Gastroesophageal sphincter (tissue), 4 donors: ENCODE data around the gene SAMD8. TPM values are rescaled to one million over a fixed set of nuclear protein-coding genes. Genes with fewer than 3 reads are reported as not detected.

Experiments used
- ATAC-seq: fragments of 150-250 bp; one replicate; pipeline ENCODE4 v1.9.1; 2016; ENCODE audit warnings: mild to moderate bottlenecking, moderate library complexity
- H3K27ac ChIP-seq, 4 donors: fragments of 200-600 bp; sonication (generic) in 3 of 4; 1 replicate in 3 of 4; 2 replicates in 1 of 4; pipeline ENCODE4 v1.5.1; 2016 to 2019
- H3K27me3 ChIP-seq: fragments of 200-600 bp; sonication (generic); one replicate; pipeline ENCODE4 v1.5.1; 2019
- H3K36me3 ChIP-seq, 2 donors: fragments of 200-600 bp; sonication (generic); one replicate each; pipeline ENCODE4 v1.5.1; 2019; ENCODE audit warnings: control low read depth in 1 of 2
- H3K4me1 ChIP-seq, 3 donors: fragments of 200-600 bp; sonication (generic); 1 replicate in 2 of 3; 2 replicates in 1 of 3; pipeline ENCODE4 v1.5.1; 2016 to 2019; ENCODE audit warnings: control low read depth in 2 of 3
- H3K4me3 ChIP-seq, 2 donors: fragments of 200-600 bp; sonication (generic); one replicate each; pipeline ENCODE4 v1.5.1; 2019; ENCODE audit warnings: mild to moderate bottlenecking in 1 of 2, moderate library complexity in 1 of 2
- H3K9me3 ChIP-seq, 3 donors: fragments of 200-600 bp; sonication (generic); one replicate each; pipeline ENCODE4 v1.5.1; 2017 to 2019; ENCODE audit warnings: control low read depth in 2 of 3
- EP300 ChIP-seq: sonication (generic); formaldehyde crosslinking; IDR thresholded peaks from one replicate; pipeline ENCODE4 v1.6.1; 2017; ENCODE audit warnings: antibody characterized with exemption, mild to moderate bottlenecking
- POLR2A ChIP-seq, 2 donors: fragments of 450-650 bp; IDR thresholded peaks; one replicate each; pipeline ENCODE4 v1.6.1; 2017; ENCODE audit warnings: antibody characterized with exemption in 2 of 2, mild to moderate bottlenecking in 2 of 2, moderate library complexity in 1 of 2
- POLR2AphosphoS5 ChIP-seq: sonication (generic); formaldehyde crosslinking; IDR thresholded peaks from one replicate; pipeline ENCODE4 v1.6.1; 2017; ENCODE audit warnings: antibody characterized with exemption
- whole genome bisulfite sequencing, 2 donors: methylation state at CpG; one replicate each; pipeline ENCODE4 v1.1.5; 2018; ENCODE audit warnings: low coverage in 1 of 2; 5-methylcytosine and 5-hydroxymethylcytosine counted together
- total RNA-seq, 4 donors: library from RNA; depleted of rRNA; stranded (reverse); fragments of >200 nt; gene quantifications; one replicate each; pipeline ENCODE4 v1.1.0, GENCODE V29; 2016
- TF ChIP-seq, protein P1 (sequence below), 4 experiments: fragments of 200-600 bp in 2 of 4; fragments of 450-650 bp in 2 of 4; sonication (generic) in 1 of 4; IDR thresholded peaks; one replicate each; pipeline ENCODE4 v1.5.1; 2017 to 2019; ENCODE audit warnings: antibody characterized with exemption in 4 of 4, mild to moderate bottlenecking in 2 of 4, moderate library complexity in 2 of 4

The SAMD8 gene
- total RNA-seq, 4 donors from 2014 or later, result 23.2 to 33.8 (median 30.7) TPM

DNA sequence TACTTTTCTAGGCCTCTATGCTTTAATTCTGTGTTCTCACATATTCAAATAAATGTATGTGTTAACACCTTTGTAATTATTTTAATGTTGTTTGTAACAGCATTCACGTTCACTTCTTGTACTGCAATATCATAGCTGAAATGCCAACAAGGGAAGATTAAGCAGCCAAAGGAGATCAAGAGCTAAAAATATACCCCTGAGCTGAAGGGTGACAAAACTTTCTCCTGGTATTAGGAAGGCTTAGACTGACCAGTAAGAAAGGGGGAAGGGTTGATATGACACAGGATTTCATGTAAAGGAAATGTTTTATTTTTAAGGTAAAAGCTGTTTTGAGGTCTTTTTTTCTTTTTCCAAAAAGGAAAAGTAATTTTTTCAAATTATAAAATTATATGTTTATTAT, 58.8 kb downstream of the SAMD8 start:
- WGBS, 2 donors, result 0 to 41% methylated on average over 1 of the region's 1 CpG
- Histone ChIP-seq H3K4me3 (no peak overlapping the region), H3K36me3 (peaks cover 0 to 46% of the 10 kb centered on the region in 2 donors), H3K27ac (peak overlapping the region in 1 of 4 donors; percentile 19), H3K4me1 (peaks cover 0 to 27% (median 0%) of the 10 kb centered on the region in 3 donors), H3K9me3 (no peaks in the 10 kb centered on the region), H3K27me3 (no peaks in the 10 kb centered on the region)
- TF ChIP-seq POLR2AphosphoS5 (no peak), EP300 (no peak), POLR2A (IDR thresholded peaks at IDR 0.05) (no peak)
- TF ChIP-seq, protein P1, sequence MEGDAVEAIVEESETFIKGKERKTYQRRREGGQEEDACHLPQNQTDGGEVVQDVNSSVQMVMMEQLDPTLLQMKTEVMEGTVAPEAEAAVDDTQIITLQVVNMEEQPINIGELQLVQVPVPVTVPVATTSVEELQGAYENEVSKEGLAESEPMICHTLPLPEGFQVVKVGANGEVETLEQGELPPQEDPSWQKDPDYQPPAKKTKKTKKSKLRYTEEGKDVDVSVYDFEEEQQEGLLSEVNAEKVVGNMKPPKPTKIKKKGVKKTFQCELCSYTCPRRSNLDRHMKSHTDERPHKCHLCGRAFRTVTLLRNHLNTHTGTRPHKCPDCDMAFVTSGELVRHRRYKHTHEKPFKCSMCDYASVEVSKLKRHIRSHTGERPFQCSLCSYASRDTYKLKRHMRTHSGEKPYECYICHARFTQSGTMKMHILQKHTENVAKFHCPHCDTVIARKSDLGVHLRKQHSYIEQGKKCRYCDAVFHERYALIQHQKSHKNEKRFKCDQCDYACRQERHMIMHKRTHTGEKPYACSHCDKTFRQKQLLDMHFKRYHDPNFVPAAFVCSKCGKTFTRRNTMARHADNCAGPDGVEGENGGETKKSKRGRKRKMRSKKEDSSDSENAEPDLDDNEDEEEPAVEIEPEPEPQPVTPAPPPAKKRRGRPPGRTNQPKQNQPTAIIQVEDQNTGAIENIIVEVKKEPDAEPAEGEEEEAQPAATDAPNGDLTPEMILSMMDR (IDR thresholded peaks at IDR 0.05), result no peak
- no peak for ATAC-seq

DNA sequence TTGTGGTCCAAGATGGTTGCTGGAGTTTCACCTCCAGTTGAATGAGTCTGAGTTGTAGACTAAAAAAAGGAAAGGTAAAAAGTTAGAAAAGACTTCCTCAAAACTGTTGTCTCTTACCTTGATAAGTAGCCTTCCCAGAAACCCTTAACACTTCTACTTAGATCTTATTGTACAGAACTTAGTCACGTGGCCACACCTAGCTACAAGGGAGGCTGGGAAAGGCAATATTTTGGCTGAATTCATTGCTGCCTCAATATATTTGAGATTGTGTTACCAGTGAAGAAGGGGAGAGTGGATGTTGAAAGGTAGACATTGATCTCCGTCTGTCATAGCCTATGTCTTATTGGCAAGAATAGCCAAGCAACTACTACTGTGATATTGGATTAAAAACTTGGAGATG, 63.6 kb downstream of the SAMD8 start:
- no peak for TF ChIP-seq POLR2A (IDR thresholded peaks at IDR 0.05)
- TF ChIP-seq, protein P1 (IDR thresholded peaks at IDR 0.05), result no peak
- TF ChIP-seq EP300, result no peak
- TF ChIP-seq POLR2AphosphoS5, result no peak
- Histone ChIP-seq H3K27me3 (no peaks in the 10 kb centered on the region), H3K4me3 (no peak overlapping the region), H3K9me3 (no peaks in the 10 kb centered on the region), H3K27ac (no peak overlapping the region), H3K36me3 (peaks cover 0 to 55% of the 10 kb centered on the region in 2 donors), H3K4me1 (peaks cover 0 to 13% (median 0%) of the 10 kb centered on the region in 3 donors)
- no peak for ATAC-seq
- 82 to 97% methylated on average over 2 of the region's 2 CpGs for WGBS, 2 donors

DNA sequence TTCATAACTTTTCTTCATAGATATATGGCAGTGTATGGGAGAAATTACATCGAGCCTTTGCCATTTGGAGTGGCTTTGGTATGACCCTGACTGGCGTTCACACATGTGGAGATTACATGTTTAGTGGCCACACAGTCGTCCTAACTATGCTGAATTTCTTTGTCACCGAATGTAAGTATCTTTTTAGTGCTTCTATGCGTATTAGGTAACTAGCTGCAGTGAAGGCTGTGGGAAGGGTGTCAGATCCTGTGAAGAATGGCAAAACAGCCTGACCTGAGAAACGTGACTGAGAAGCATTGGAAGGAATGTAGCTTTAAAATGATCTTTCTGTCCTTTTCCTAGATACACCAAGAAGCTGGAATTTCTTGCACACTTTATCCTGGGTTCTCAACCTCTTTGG, 64.6 kb downstream of the SAMD8 start:
- Histone ChIP-seq H3K36me3 (peaks cover 0 to 55% of the 10 kb centered on the region in 2 donors), H3K4me3 (no peak overlapping the region), H3K27me3 (no peaks in the 10 kb centered on the region), H3K9me3 (no peaks in the 10 kb centered on the region), H3K4me1 (peaks cover 0 to 14% (median 0%) of the 10 kb centered on the region in 3 donors), H3K27ac (no peak overlapping the region)
- no peak for ATAC-seq
- WGBS, 2 donors, result 81 to 83% methylated on average over 6 of the region's 6 CpGs
- TF ChIP-seq, protein P1 (IDR thresholded peaks at IDR 0.05), result no peak
- no peak for TF ChIP-seq POLR2A (IDR thresholded peaks at IDR 0.05)
- no peak for TF ChIP-seq EP300
- no peak for TF ChIP-seq POLR2AphosphoS5

DNA sequence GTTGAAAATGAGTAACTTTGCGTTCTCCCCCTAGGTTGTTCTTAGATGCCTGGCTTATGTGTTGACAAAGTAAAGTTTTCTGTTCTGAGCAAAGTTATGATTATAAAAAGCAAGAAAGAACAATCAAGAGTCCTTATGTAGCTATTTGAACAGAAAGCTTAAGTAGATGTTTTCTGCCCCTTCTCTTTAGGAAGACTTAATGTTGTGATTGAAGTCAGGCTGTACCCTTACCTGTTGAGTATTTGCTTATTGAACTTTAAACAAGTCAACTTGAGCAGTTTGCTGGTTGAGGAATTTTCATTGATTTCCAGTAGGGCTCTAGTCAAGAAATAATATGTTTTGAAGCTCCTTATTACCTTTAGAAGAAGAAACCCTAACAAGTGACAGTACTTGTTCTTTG, 65.3 kb downstream of the SAMD8 start:
- TF ChIP-seq, protein P1 (IDR thresholded peaks at IDR 0.05), result no peak
- TF ChIP-seq POLR2A (IDR thresholded peaks at IDR 0.05), result no peak
- TF ChIP-seq EP300, result no peak
- TF ChIP-seq POLR2AphosphoS5, result no peak
- H3K27ac ChIP-seq, result no peak overlapping the region
- peaks cover 0 to 19% (median 0%) of the 10 kb centered on the region in 3 donors for H3K4me1 ChIP-seq
- 92 to 100% methylated on average over 1 of the region's 1 CpG for WGBS, 2 donors
- no peak overlapping the region for H3K4me3 ChIP-seq
- H3K36me3 ChIP-seq, result peaks cover 0 to 50% of the 10 kb centered on the region in 2 donors
- no peaks in the 10 kb centered on the region for H3K27me3 ChIP-seq
- ATAC-seq, result no peak
- H3K9me3 ChIP-seq, result no peaks in the 10 kb centered on the region

DNA sequence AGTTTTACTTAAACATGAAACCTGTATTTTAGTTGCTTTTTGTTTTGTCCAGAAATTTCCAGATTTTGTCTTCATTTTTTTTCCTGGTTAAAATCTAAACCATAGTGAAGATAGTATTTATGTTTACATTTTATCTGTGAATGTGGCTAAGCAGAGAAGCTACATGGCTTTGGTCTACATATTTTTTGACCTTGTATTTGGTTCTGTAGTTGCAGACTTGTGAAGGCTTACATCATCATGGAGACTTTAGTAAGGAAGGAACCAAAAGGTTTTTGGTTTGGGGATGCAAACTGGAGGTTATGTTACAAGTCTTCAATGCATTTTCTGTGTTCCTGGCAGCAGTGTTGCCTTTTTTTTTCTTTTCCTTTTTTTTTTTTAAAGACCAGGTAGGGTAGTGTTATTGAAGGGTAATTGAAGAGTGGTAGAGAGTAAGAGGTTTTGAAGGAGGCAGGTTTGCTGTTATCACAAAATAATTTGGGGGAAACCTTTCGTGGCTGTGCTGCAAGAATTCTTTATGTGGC, 68.3 kb downstream of the SAMD8 start:
- ATAC-seq, result no peak
- Histone ChIP-seq H3K27me3 (no peaks in the 10 kb centered on the region), H3K27ac (peak overlapping the region in 1 of 4 donors; percentile 13), H3K9me3 (no peaks in the 10 kb centered on the region), H3K36me3 (peaks cover 0 to 49% of the 10 kb centered on the region in 2 donors), H3K4me3 (no peak overlapping the region), H3K4me1 (peaks cover 0 to 19% (median 0%) of the 10 kb centered on the region in 3 donors)
- TF ChIP-seq, protein P1 (IDR thresholded peaks at IDR 0.05), result no peak
- TF ChIP-seq POLR2AphosphoS5 (no peak), POLR2A (IDR thresholded peaks at IDR 0.05) (no peak), EP300 (no peak)
- 100% methylated on average over 1 of the region's 1 CpG; no CpG with 5 or more reads in 1 of the 2 donors for WGBS, 2 donors
